ENCODE results near the gene CFAP91. TPM values are rescaled to one million over a fixed set of nuclear protein-coding genes. Genes with fewer than 3 reads are reported as not detected.

Gene CFAP91
- total and polyA plus RNA-seq, 4 donors, result 0.23 to 1.3 (median 0.55) TPM

GRCh38 chr3:119690043-119690656 lies 12.7 kb upstream of the CFAP91 start:
- Histone ChIP-seq H3K36me3 (ENCODE audit: control insufficient read depth in 4 of 4, insufficient read depth in 3 of 4, low read depth in 1 of 4, low read length in 3 of 4) (no peaks in the 10 kb centered on the region), H3K9me3 (ENCODE audit: control insufficient read depth in 4 of 4, low read length in 3 of 4) (no peaks in the 10 kb centered on the region), H3K27ac (ENCODE audit: low read depth in 1 of 2, low read length in 2 of 2) (no peak overlapping the region), H3K9ac (ENCODE audit: low read depth in 1 of 2, low read length in 2 of 2) (no peak overlapping the region), H3K4me3 (ENCODE audit: low read depth in 1 of 3, low read length in 3 of 3) (no peak overlapping the region), H3K27me3 (ENCODE audit: control insufficient read depth in 4 of 4, insufficient read depth in 4 of 4, low read length in 3 of 4) (no peaks in the 10 kb centered on the region), H3K4me1 (ENCODE audit: control insufficient read depth in 4 of 4, insufficient read depth in 4 of 4, low read length in 3 of 4) (no peaks in the 10 kb centered on the region)
- TF ChIP-seq FOXA1 (IDR thresholded peaks at IDR 0.05) (no peak), RAD21 (IDR thresholded peaks at IDR 0.05) (peak; percentile 51 to 73), CTCF (IDR thresholded peaks at IDR 0.05; ENCODE audit: low read depth, low read length, missing input control) (peak; percentile 48), GABPA (IDR thresholded peaks at IDR 0.05 in 1 of 2, conservative IDR thresholded peaks at IDR 0.05 in 1 of 2) (no peak), HNF4G (IDR thresholded peaks at IDR 0.05) (no peak)
- DNase-seq (ENCODE audit: low spot score), result no peak
- WGBS, result 57% methylated on average over 4 of the region's 4 CpGs

GRCh38 chr3:119695480-119695879 lies 7.3 kb upstream of the CFAP91 start:
- TF ChIP-seq JUND (IDR thresholded peaks at IDR 0.05), result no peak
- no peak for TF ChIP-seq HNF4G (IDR thresholded peaks at IDR 0.05)
- no peak for TF ChIP-seq CTCF (IDR thresholded peaks at IDR 0.05; ENCODE audit: low read depth, low read length, missing input control)
- TF ChIP-seq NR2F2 (IDR thresholded peaks at IDR 0.05), result no peak
- TF ChIP-seq GABPA (IDR thresholded peaks at IDR 0.05 in 1 of 2, conservative IDR thresholded peaks at IDR 0.05 in 1 of 2), result no peak
- no peak for TF ChIP-seq FOXA1 (IDR thresholded peaks at IDR 0.05)
- no peak for TF ChIP-seq RXRA (IDR thresholded peaks at IDR 0.05)
- TF ChIP-seq TAF1 (conservative IDR thresholded peaks at IDR 0.05), result no peak
- TF ChIP-seq SP1 (IDR thresholded peaks at IDR 0.05), result no peak
- no peak for TF ChIP-seq HNF4A (conservative IDR thresholded peaks at IDR 0.05)
- H3K27ac ChIP-seq (ENCODE audit: low read depth in 1 of 2, low read length in 2 of 2), result no peak overlapping the region
- H3K9me3 ChIP-seq (ENCODE audit: control insufficient read depth in 4 of 4, low read length in 3 of 4), result no peaks in the 10 kb centered on the region
- no peak for DNase-seq (ENCODE audit: low spot score)
- H3K4me1 ChIP-seq (ENCODE audit: control insufficient read depth in 4 of 4, insufficient read depth in 4 of 4, low read length in 3 of 4), result no peaks in the 10 kb centered on the region
- no peaks in the 10 kb centered on the region for H3K36me3 ChIP-seq (ENCODE audit: control insufficient read depth in 4 of 4, insufficient read depth in 3 of 4, low read depth in 1 of 4, low read length in 3 of 4)
- no peak overlapping the region for H3K9ac ChIP-seq (ENCODE audit: low read depth in 1 of 2, low read length in 2 of 2)
- 96% methylated on average over 2 of the region's 2 CpGs for WGBS
- H3K4me3 ChIP-seq (ENCODE audit: low read depth in 1 of 3, low read length in 3 of 3), result no peak overlapping the region
- H3K27me3 ChIP-seq (ENCODE audit: control insufficient read depth in 4 of 4, insufficient read depth in 4 of 4, low read length in 3 of 4), result no peaks in the 10 kb centered on the region

- H3K4me3 ChIP-seq (ENCODE audit: low read depth in 1 of 3, low read length in 3 of 3), result no peak overlapping the region
- H3K9me3 ChIP-seq (ENCODE audit: control insufficient read depth in 4 of 4, low read length in 3 of 4), result no peaks in the 10 kb centered on the region
- 88% methylated on average over 5 of the region's 5 CpGs for WGBS
- H3K9ac ChIP-seq (ENCODE audit: low read depth in 1 of 2, low read length in 2 of 2), result no peak overlapping the region
- no peaks in the 10 kb centered on the region for H3K36me3 ChIP-seq (ENCODE audit: control insufficient read depth in 4 of 4, insufficient read depth in 3 of 4, low read depth in 1 of 4, low read length in 3 of 4)
- peaks cover 1 to 5% (median 3%) of the 10 kb centered on the region in 4 donors for H3K4me1 ChIP-seq (ENCODE audit: control insufficient read depth in 4 of 4, insufficient read depth in 4 of 4, low read length in 3 of 4)
- H3K27ac ChIP-seq (ENCODE audit: low read depth in 1 of 2, low read length in 2 of 2), result no peak overlapping the region
- DNase-seq (ENCODE audit: low spot score), result no peak
- H3K27me3 ChIP-seq (ENCODE audit: control insufficient read depth in 4 of 4, insufficient read depth in 4 of 4, low read length in 3 of 4), result no peaks in the 10 kb centered on the region
- no peak for TF ChIP-seq JUND (IDR thresholded peaks at IDR 0.05)
- no peak for TF ChIP-seq YY1 (IDR thresholded peaks at IDR 0.05)
- TF ChIP-seq GABPA (IDR thresholded peaks at IDR 0.05 in 1 of 2, conservative IDR thresholded peaks at IDR 0.05 in 1 of 2), result no peak
- TF ChIP-seq FOXA2 (IDR thresholded peaks at IDR 0.05), result no peak
- no peak for TF ChIP-seq EGR1 (IDR thresholded peaks at IDR 0.05; ENCODE audit: low read depth in 2 of 2)
- no peak for TF ChIP-seq RAD21 (IDR thresholded peaks at IDR 0.05)
- no peak for TF ChIP-seq CTCF (IDR thresholded peaks at IDR 0.05; ENCODE audit: low read depth, low read length, missing input control)
- TF ChIP-seq HNF4A (conservative IDR thresholded peaks at IDR 0.05), result no peak
- no peak for TF ChIP-seq MAX (IDR thresholded peaks at IDR 0.05)
- TF ChIP-seq FOXA1 (IDR thresholded peaks at IDR 0.05), result no peak
- TF ChIP-seq SP1 (IDR thresholded peaks at IDR 0.05), result no peak
- no peak for TF ChIP-seq ZBTB33 (IDR thresholded peaks at IDR 0.05)
- TF ChIP-seq RXRA (IDR thresholded peaks at IDR 0.05), result no peak
- no peak for TF ChIP-seq HNF4G (IDR thresholded peaks at IDR 0.05)
Measured at GRCh38 chr3:119697394-119697793, 5.4 kb upstream of the CFAP91 start.
